CD4-positive, CD25-positive, alpha-beta regulatory T cell (primary cell): ENCODE data around the gene TGM3. TPM values are rescaled to one million over a fixed set of nuclear protein-coding genes. Genes with fewer than 3 reads are reported as not detected.

ENCODE experiments used
- ATAC-seq, 2 donors: fragments of 150-1000 bp; cut with Tn5 transposase; one replicate each; pipeline ENCODE4 v1.10.0; 2021; ENCODE audit warnings: low read depth in 2 of 2, moderate number of reproducible peaks in 2 of 2, moderate library complexity in 1 of 2
- DNase-seq, 3 donors: peaks; one replicate each; pipeline versions ENCODE4 v3.0.0 to v3.0.0-alpha.2; 2012 to 2022; ENCODE audit warnings: mixed read lengths in 1 of 3
- H3K27ac ChIP-seq: one replicate; pipeline ENCODE4 v1.7.0; 2013; ENCODE audit warnings: mild to moderate bottlenecking, low read length; ENCODE audit not compliant: insufficient read depth, poor library complexity, severe bottlenecking
- H3K27me3 ChIP-seq: one replicate; pipeline ENCODE4 v1.7.0; 2013; ENCODE audit warnings: low read length; ENCODE audit not compliant: control insufficient read depth, insufficient read depth
- H3K36me3 ChIP-seq: one replicate; pipeline ENCODE4 v1.7.0; 2013; ENCODE audit warnings: mild to moderate bottlenecking, low read length, moderate library complexity; ENCODE audit not compliant: control insufficient read depth, insufficient read depth
- H3K4me1 ChIP-seq: 2 replicates; pipeline ENCODE4 v1.7.0; 2013; ENCODE audit warnings: mild to moderate bottlenecking, low read length; ENCODE audit not compliant: insufficient read depth, control insufficient read depth, poor library complexity, severe bottlenecking
- H3K4me3 ChIP-seq: one replicate; pipeline ENCODE4 v1.7.0; 2013; ENCODE audit warnings: low read depth, mild to moderate bottlenecking, low read length, moderate library complexity
- H3K9me3 ChIP-seq, 2 experiments: 1 replicate in 1 of 2; 2 replicates in 1 of 2; pipeline ENCODE4 v1.7.0; 2013; ENCODE audit warnings: low read length in 2 of 2, mild to moderate bottlenecking in 1 of 2, moderate library complexity in 1 of 2; ENCODE audit not compliant: control insufficient read depth in 2 of 2
- H3K27ac Mint-ChIP-seq, 3 donors: one replicate each; pipeline ENCODE4 v1.8.0; 2020 to 2022; ENCODE audit warnings: mild to moderate bottlenecking in 3 of 3, mixed read lengths in 3 of 3, moderate library complexity in 2 of 3
- H3K27me3 Mint-ChIP-seq: one replicate; pipeline ENCODE4 v1.8.0; 2022; ENCODE audit warnings: mild to moderate bottlenecking, mixed read lengths
- H3K36me3 Mint-ChIP-seq: one replicate; pipeline ENCODE4 v1.8.0; 2020; ENCODE audit warnings: mixed read lengths
- H3K4me1 Mint-ChIP-seq, 4 donors: one replicate each; pipeline ENCODE4 v1.8.0; 2020 to 2022; ENCODE audit warnings: mixed read lengths in 4 of 4, mild to moderate bottlenecking in 1 of 4
- H3K4me3 Mint-ChIP-seq, 4 donors: one replicate each; pipeline ENCODE4 v1.8.0; 2020 to 2022; ENCODE audit warnings: mild to moderate bottlenecking in 4 of 4, mixed read lengths in 4 of 4, moderate library complexity in 3 of 4
- H3K9me3 Mint-ChIP-seq, 7 donors: one replicate each; pipeline ENCODE4 v1.8.0; 2020 to 2022; ENCODE audit warnings: mixed read lengths in 7 of 7, mild to moderate bottlenecking in 3 of 7, moderate library complexity in 2 of 7
- polyA plus RNA-seq, 4 donors: library from polyadenylated mRNA; unstranded; fragments of 300-500 nt; fragmentation: Illumina TruSeq; gene quantifications; one replicate each; pipeline ENCODE4 v1.2.3, GENCODE V29; 2021
- total RNA-seq: library from RNA; stranded (reverse); gene quantifications from one replicate; pipeline ENCODE4 v1.2.3, GENCODE V29; 2022

Gene TGM3
- total and polyA plus RNA-seq, 5 donors from 2014 or later, result not detected

DNA sequence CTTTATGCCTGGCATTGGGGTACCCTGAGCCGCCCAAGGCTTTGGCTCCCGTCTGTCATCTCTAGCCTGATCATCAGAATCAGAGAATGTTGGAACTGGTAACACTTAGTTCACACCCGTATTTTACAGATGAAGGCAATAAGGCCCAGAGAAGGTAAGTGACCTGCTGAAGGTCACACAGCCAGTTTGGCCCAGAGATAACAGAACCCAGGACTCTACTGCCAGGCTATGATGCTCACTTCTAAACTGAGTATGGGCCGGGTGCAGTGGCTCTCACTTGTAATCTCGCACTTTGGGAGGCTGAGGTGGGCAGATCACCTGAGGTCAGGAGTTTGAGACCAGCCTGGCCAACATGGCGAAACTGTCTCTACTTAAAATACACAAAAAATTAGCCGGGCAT, 83.1 kb downstream of the TGM3 start:
- peaks cover 7% of the 10 kb centered on the region for H3K27me3 ChIP-seq
- no peak overlapping the region for H3K27ac ChIP-seq
- Mint-ChIP-seq H3K4me3 (peak overlapping the region in 1 of 4 donors; percentile 50), H3K36me3 (no peaks in the 10 kb centered on the region), H3K4me1 (peaks cover 0 to 20% (median 7%) of the 10 kb centered on the region in 4 donors), H3K9me3 (peaks cover 0 to 3% (median 0%) of the 10 kb centered on the region in 7 donors), H3K27ac (no peak overlapping the region), H3K27me3 (no peaks in the 10 kb centered on the region)
- H3K4me3 ChIP-seq, result no peak overlapping the region
- no peak for ATAC-seq
- peaks cover 13% of the 10 kb centered on the region for H3K4me1 ChIP-seq
- H3K9me3 ChIP-seq, result no peaks in the 10 kb centered on the region
- H3K36me3 ChIP-seq, result no peaks in the 10 kb centered on the region
- DNase-seq, result no peak

- ATAC-seq (peak; percentile 31 to 37), DNase-seq (peak in 1 of 3 donors; percentile 39)
- Mint-ChIP-seq H3K9me3 (peaks cover 0 to 3% (median 0%) of the 10 kb centered on the region in 7 donors), H3K27me3 (no peaks in the 10 kb centered on the region), H3K36me3 (no peaks in the 10 kb centered on the region), H3K4me3 (peak overlapping the region in 1 of 4 donors; percentile 20), H3K27ac (no peak overlapping the region), H3K4me1 (peaks cover 0 to 20% (median 7%) of the 10 kb centered on the region in 4 donors)
- H3K36me3 ChIP-seq, result no peaks in the 10 kb centered on the region
- no peak overlapping the region for H3K4me3 ChIP-seq
- H3K27ac ChIP-seq, result no peak overlapping the region
- peaks cover 13% of the 10 kb centered on the region for H3K4me1 ChIP-seq
- H3K27me3 ChIP-seq, result no peaks in the 10 kb centered on the region
- no peaks in the 10 kb centered on the region for H3K9me3 ChIP-seq
Observed at GRCh38 chr20:2379511-2380229, 83.9 kb downstream of the TGM3 start.

- Histone ChIP-seq H3K27ac (no peak within 1 kb of the TSS), H3K4me1 (peaks cover 13% of the 10 kb centered on the region), H3K27me3 (no peaks in the 10 kb centered on the region), H3K4me3 (no peak within 1 kb of the TSS), H3K36me3 (no peaks in the 10 kb centered on the region), H3K9me3 (no peaks in the 10 kb centered on the region)
- Mint-ChIP-seq H3K27ac (no peak within 1 kb of the TSS), H3K27me3 (no peaks in the 10 kb centered on the region), H3K4me3 (peak within 1 kb of the TSS in 1 of 4 donors; percentile 20), H3K36me3 (no peaks in the 10 kb centered on the region), H3K9me3 (peaks cover 0 to 4% (median 0%) of the 10 kb centered on the region in 7 donors), H3K4me1 (peaks cover 0 to 20% (median 7%) of the 10 kb centered on the region in 4 donors)
- DNase-seq (no peak), ATAC-seq (no peak)
Observed at GRCh38 chr20:2380601-2381000, 84.8 kb downstream of the TGM3 start, which contains the start of gene TGM6. TSS of gene TGM6 (plus strand) at chr20:2380901. CDS start at chr20:2380969, 68 bp downstream.

DNA sequence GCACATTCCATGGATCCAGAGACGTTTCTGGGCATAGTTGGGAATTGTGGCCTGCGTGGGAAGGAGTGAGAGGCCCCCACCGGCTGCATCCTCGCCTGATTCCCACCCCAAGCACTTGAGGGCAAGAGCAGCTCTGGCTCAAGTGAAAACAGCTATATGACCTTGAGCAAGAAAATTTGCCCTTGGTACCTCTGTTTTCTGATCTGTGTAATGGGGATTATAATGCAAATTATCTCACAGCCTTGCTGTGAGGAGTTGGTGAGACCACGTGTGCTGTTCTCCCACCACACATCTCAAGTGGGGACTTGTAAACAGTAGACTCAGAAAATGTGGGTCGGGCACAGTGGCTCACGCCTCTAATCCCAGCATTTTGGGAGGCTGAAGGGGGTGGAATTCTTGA, 85.5 kb downstream of the TGM3 start:
- Histone ChIP-seq H3K27ac (no peak overlapping the region), H3K27me3 (no peaks in the 10 kb centered on the region), H3K36me3 (no peaks in the 10 kb centered on the region), H3K4me1 (peaks cover 13% of the 10 kb centered on the region), H3K4me3 (no peak overlapping the region), H3K9me3 (no peaks in the 10 kb centered on the region)
- Mint-ChIP-seq H3K4me1 (peaks cover 0 to 20% (median 7%) of the 10 kb centered on the region in 4 donors), H3K27me3 (peaks cover 4% of the 10 kb centered on the region), H3K9me3 (peaks cover 0 to 4% (median 0%) of the 10 kb centered on the region in 7 donors), H3K27ac (no peak overlapping the region), H3K4me3 (no peak overlapping the region), H3K36me3 (no peaks in the 10 kb centered on the region)
- DNase-seq (no peak), ATAC-seq (no peak)

DNA sequence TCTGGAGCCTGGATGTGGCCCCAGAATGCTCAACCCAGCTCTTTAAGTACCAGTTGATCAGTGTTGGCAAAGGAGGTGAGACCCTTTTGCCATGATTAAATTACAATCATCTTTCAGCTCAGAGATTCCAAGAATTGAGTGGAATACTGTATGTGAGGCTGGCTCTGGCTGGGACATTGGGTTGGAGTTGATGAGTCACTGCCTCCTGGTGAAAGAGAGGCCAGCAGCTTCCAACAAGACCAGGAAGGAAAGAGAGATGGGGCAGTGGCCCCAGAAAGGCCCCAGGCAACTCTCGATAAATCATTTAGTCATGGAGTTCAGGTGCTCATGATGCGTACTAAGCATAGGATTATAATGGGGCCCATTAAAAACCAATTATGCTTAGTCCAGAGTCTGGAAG, 87.0 kb downstream of the TGM3 start:
- H3K9me3 ChIP-seq, result peaks cover 10 to 12% of the 10 kb centered on the region in 2 experiments
- H3K36me3 ChIP-seq, result no peaks in the 10 kb centered on the region
- no peak overlapping the region for H3K27ac Mint-ChIP-seq
- DNase-seq, result no peak
- H3K9me3 Mint-ChIP-seq, result peaks cover 0 to 10% (median 2%) of the 10 kb centered on the region in 7 donors
- H3K4me3 ChIP-seq, result no peak overlapping the region
- H3K4me1 ChIP-seq, result peaks cover 13% of the 10 kb centered on the region
- no peaks in the 10 kb centered on the region for H3K27me3 ChIP-seq
- no peak overlapping the region for H3K4me3 Mint-ChIP-seq
- H3K36me3 Mint-ChIP-seq, result no peaks in the 10 kb centered on the region
- no peak overlapping the region for H3K27ac ChIP-seq
- peaks cover 4% of the 10 kb centered on the region for H3K27me3 Mint-ChIP-seq
- peaks cover 0 to 20% (median 7%) of the 10 kb centered on the region in 4 donors for H3K4me1 Mint-ChIP-seq
- ATAC-seq, result no peak

DNA sequence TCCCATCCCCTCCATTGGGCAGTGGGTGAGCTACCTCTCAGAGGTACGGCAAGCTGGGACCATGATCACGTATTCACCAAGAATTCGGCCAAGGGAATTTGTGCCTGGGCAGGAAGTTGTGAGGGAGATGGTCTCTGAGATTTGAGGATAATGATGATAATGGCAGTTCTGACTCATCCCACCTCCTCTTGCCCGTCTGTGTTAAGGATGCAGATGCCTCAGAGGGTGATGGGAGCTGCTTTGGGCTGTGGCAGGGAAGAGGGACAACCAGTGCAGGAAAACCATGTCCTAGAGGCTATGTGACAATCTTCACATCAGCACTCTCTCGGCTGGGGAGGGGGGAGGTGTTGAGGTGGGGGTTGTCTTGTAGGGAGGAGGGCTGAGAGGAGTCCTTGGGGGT, 89.2 kb downstream of the TGM3 start:
- Histone ChIP-seq H3K27me3 (no peaks in the 10 kb centered on the region), H3K36me3 (no peaks in the 10 kb centered on the region), H3K27ac (no peak overlapping the region), H3K4me1 (no peaks in the 10 kb centered on the region), H3K4me3 (no peak overlapping the region), H3K9me3 (peaks cover 10 to 22% of the 10 kb centered on the region in 2 experiments)
- peaks cover 0 to 4% (median 1%) of the 10 kb centered on the region in 4 donors for H3K4me1 Mint-ChIP-seq
- DNase-seq, result no peak
- H3K4me3 Mint-ChIP-seq, result no peak overlapping the region
- no peak for ATAC-seq
- H3K36me3 Mint-ChIP-seq, result no peaks in the 10 kb centered on the region
- peaks cover 4% of the 10 kb centered on the region for H3K27me3 Mint-ChIP-seq
- no peak overlapping the region for H3K27ac Mint-ChIP-seq
- peaks cover 0 to 22% (median 2%) of the 10 kb centered on the region in 7 donors for H3K9me3 Mint-ChIP-seq

- Histone ChIP-seq H3K27me3 (no peaks in the 10 kb centered on the region), H3K27ac (no peak overlapping the region), H3K9me3 (peaks cover 10 to 22% of the 10 kb centered on the region in 2 experiments), H3K36me3 (no peaks in the 10 kb centered on the region), H3K4me1 (no peaks in the 10 kb centered on the region), H3K4me3 (no peak overlapping the region)
- Mint-ChIP-seq H3K9me3 (peaks cover 0 to 22% (median 2%) of the 10 kb centered on the region in 7 donors), H3K4me3 (no peak overlapping the region), H3K4me1 (peaks cover 0 to under 1% (median 0%) of the 10 kb centered on the region in 4 donors), H3K27me3 (peaks cover 4% of the 10 kb centered on the region), H3K27ac (no peak overlapping the region), H3K36me3 (no peaks in the 10 kb centered on the region)
- ATAC-seq (no peak), DNase-seq (no peak)
Observed at GRCh38 chr20:2385496-2385895, 89.7 kb downstream of the TGM3 start.
